Chondrocyte (in vitro differentiated cells): ENCODE results near the gene POMGNT1. TPM values are rescaled to one million over a fixed set of nuclear protein-coding genes. Genes with fewer than 3 reads are reported as not detected.

Experiments
- DNase-seq: peaks from one replicate; pipeline ENCODE4 v3.0.0; 2021; ENCODE audit warnings: mixed read lengths, low spot score
- H3K27ac Mint-ChIP-seq: one replicate; pipeline ENCODE4 v1.8.0; 2021; ENCODE audit warnings: mild to moderate bottlenecking, moderate library complexity, mixed read lengths; ENCODE audit not compliant: unreplicated experiment
- H3K27me3 Mint-ChIP-seq: 2 replicates; pipeline ENCODE4 v1.8.0; 2021; ENCODE audit warnings: low read depth, mixed read lengths
- H3K36me3 Mint-ChIP-seq: 2 replicates; pipeline ENCODE4 v1.8.0; 2021; ENCODE audit warnings: low read depth, mixed read lengths
- H3K4me1 Mint-ChIP-seq: 2 replicates; pipeline ENCODE4 v1.8.0; 2021; ENCODE audit warnings: low read depth, mild to moderate bottlenecking, mixed read lengths
- H3K4me3 Mint-ChIP-seq: one replicate; pipeline ENCODE4 v1.8.0; 2021; ENCODE audit warnings: mild to moderate bottlenecking, moderate library complexity, mixed read lengths; ENCODE audit not compliant: unreplicated experiment
- H3K9me3 Mint-ChIP-seq: 2 replicates; pipeline ENCODE4 v1.8.0; 2021; ENCODE audit warnings: low read depth, mixed read lengths
- total RNA-seq: library from RNA; stranded (reverse); gene quantifications from 3 replicates; pipeline ENCODE4 v1.2.1, GENCODE V29; 2021
- TF ChIP-seq, protein P1 (sequence below): fragments of 200-600 bp; sonication (generic); IDR thresholded peaks from 2 replicates; pipeline ENCODE4 v1.5.0; 2021; ENCODE audit warnings: antibody characterized with exemption, mild to moderate bottlenecking, moderate library complexity

POMGNT1 gene
- total RNA-seq, 1 donor from 2014 or later: 84.9 TPM

DNA sequence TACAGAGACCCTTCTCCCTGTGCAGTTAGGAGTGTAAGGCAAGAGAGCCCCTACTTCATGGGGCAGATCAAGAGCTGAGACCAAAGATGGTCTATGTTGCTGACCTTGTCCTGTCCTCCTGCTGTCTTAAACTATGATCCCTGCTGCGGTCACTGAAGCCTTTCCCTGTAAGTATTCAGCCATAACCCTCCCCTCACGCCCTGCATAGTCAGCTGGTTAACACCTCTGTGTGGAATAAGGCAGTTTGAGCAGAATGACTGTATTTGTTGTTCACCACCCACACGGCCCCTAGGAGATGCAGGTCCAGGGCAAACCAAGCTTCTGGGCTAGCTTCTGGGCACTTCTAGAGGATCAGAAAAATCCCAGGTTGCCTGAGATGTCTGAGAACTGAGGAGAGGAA is 23.0 kb downstream of the POMGNT1 start:
- TF ChIP-seq, protein P1, sequence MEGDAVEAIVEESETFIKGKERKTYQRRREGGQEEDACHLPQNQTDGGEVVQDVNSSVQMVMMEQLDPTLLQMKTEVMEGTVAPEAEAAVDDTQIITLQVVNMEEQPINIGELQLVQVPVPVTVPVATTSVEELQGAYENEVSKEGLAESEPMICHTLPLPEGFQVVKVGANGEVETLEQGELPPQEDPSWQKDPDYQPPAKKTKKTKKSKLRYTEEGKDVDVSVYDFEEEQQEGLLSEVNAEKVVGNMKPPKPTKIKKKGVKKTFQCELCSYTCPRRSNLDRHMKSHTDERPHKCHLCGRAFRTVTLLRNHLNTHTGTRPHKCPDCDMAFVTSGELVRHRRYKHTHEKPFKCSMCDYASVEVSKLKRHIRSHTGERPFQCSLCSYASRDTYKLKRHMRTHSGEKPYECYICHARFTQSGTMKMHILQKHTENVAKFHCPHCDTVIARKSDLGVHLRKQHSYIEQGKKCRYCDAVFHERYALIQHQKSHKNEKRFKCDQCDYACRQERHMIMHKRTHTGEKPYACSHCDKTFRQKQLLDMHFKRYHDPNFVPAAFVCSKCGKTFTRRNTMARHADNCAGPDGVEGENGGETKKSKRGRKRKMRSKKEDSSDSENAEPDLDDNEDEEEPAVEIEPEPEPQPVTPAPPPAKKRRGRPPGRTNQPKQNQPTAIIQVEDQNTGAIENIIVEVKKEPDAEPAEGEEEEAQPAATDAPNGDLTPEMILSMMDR: no peak
- H3K27me3 Mint-ChIP-seq: no peaks in the 10 kb centered on the region

DNA sequence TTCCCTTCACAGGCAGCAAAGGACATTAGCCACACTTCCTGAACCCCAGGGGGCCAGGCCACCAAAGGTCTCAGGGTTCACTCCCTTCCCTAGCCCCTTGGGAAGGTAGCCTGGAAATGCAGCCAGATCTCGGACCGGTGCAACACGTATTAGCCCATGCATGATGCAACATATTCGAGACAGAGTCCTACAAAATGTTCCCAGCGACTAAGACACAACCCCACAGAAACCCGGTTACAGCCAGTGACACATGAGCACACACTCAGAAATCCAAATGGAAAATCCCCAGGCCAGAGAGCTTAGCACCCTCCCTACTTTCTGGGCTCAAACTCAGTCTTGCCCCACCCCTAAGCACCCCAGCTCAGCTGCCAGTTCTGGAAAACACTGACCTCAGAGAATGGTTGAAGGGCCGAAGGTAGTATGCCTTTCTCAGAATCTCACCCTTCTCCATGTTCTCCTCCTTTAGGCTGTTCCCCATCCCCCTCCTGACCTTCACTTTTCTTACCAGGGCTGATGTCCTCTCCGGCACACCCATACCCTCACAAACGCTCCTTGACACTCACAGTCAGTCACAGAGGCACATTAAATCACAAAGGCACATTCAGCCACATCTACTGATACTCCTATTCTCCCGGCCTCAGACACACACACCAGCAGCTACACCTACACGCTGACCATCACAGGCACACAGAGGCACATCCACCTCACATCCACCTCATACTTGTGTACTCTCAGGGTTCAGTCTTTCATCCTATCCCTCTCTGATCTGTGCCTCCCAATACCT is 23.6 kb downstream of the POMGNT1 start, which contains the start of gene TSPAN1:
Gene TSPAN1, plus strand, starts transcription at position 640 of the 784 bp plus-strand sequence. CDS start 6,021 bp downstream, outside the sequence.
- H3K4me1 Mint-ChIP-seq: peaks cover 6% of the 10 kb centered on the region
- no peak within 1 kb of the TSS for H3K4me3 Mint-ChIP-seq
- DNase-seq: no peak
- no peaks in the 10 kb centered on the region for H3K9me3 Mint-ChIP-seq
- no peaks in the 10 kb centered on the region for H3K27me3 Mint-ChIP-seq
- no peak within 1 kb of the TSS for H3K27ac Mint-ChIP-seq
- TF ChIP-seq, protein P1: no peak
- H3K36me3 Mint-ChIP-seq: no peaks in the 10 kb centered on the region

More for the DNA sequence above, 23.0 kb downstream of the POMGNT1 start:
- H3K36me3 Mint-ChIP-seq: no peaks in the 10 kb centered on the region
- H3K4me1 Mint-ChIP-seq: peaks cover 6% of the 10 kb centered on the region
- no peak overlapping the region for H3K27ac Mint-ChIP-seq
- no peak for DNase-seq
- no peak overlapping the region for H3K4me3 Mint-ChIP-seq
- no peaks in the 10 kb centered on the region for H3K9me3 Mint-ChIP-seq

DNA sequence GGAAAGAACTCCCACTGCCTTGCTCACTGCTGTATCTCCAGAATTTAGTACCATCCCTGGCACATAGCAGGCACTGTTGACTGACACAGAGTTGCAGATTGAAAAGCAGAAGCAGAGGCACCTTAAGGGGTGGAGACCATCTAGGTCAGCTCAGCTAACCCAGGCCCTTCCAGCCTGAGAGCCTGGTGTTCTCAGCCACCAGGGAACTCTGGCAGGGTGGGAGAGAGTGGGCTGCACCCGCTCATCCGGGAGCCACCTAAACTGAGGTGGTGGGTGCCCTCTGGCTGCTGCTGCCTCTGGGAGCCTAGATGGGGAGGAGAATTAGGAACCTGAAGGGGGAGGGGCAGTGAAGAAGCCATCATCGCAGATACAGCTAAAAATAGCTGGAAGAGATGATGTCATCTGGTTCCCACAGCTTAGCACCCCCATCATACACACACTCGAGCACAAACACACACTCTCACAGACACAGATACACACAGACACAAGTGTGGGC is 24.8 kb downstream of the POMGNT1 start:
- Mint-ChIP-seq H3K36me3 (no peaks in the 10 kb centered on the region), H3K9me3 (no peaks in the 10 kb centered on the region), H3K27ac (no peak overlapping the region), H3K4me3 (no peak overlapping the region), H3K27me3 (no peaks in the 10 kb centered on the region), H3K4me1 (peaks cover 6% of the 10 kb centered on the region)
- no peak for DNase-seq
- TF ChIP-seq, protein P1: peak; percentile 35

DNA sequence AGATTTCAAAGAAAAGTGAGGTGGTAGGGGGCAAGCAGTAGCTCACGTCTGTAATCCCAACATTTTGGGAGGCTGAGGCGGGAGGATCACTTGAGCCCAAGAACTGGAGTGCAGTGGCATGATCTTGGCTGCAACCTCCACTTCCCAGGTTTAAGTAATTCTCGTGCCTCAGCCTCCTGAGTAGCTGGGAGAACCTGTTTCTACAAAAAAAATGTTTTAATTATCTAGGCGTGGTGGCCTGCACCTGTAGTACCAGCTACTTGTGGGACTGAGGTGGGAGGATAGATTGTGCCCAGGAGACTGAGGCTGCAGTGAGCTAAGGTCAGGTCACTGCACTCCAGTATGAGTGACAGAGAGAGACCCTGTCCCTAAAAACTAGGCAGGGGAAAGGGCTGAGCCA is 25.9 kb downstream of the POMGNT1 start:
- Mint-ChIP-seq H3K27ac (no peak overlapping the region), H3K4me3 (no peak overlapping the region), H3K9me3 (no peaks in the 10 kb centered on the region), H3K27me3 (no peaks in the 10 kb centered on the region), H3K4me1 (peaks cover 6% of the 10 kb centered on the region), H3K36me3 (no peaks in the 10 kb centered on the region)
- DNase-seq: no peak
- TF ChIP-seq, protein P1: no peak

DNA sequence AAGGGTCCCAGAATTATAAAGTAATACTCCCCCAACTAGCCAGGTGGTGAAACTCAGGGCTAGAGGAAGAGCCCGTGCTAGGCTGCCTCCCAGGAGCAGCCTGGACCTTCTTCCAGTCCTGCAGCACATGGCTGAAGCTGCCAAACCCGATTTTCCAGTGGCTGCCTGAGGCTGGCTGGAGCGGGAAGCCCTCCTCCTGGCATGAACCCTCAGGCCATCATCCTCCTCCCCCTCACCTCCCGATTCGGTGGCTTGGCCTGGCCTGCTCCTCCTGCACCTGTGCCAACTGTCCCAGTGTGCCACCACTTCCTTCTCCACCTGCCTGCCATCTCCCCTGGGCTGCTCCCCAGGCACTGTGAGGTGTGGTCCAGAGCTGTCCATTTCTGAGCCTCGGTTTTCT is 26.4 kb downstream of the POMGNT1 start:
- Mint-ChIP-seq H3K36me3 (no peaks in the 10 kb centered on the region), H3K4me3 (no peak overlapping the region), H3K27me3 (no peaks in the 10 kb centered on the region), H3K9me3 (no peaks in the 10 kb centered on the region), H3K4me1 (peaks cover 6% of the 10 kb centered on the region), H3K27ac (no peak overlapping the region)
- no peak for DNase-seq
- TF ChIP-seq, protein P1: no peak
